A549 (cell line): ENCODE results near the gene RAD51B.

Experiments used
- CTCF ChIP-seq: fragments of >200 bp; sonication (Bioruptor Twin); formaldehyde crosslinking; IDR thresholded peaks from 3 replicates; pipeline ENCODE4 v1.5.1; 2016
- POLR2A ChIP-seq: IDR thresholded peaks from 2 replicates; pipeline ENCODE4 v1.6.1; 2012; ENCODE audit warnings: mild to moderate bottlenecking, low read length
- REST ChIP-seq: fragments of 200-600 bp; sonication (generic); IDR thresholded peaks from 2 replicates; pipeline ENCODE4 v1.6.1; 2016; ENCODE audit warnings: antibody characterized with exemption, mild to moderate bottlenecking, moderate library complexity
- RNF2 ChIP-seq: fragments of 200-600 bp; sonication (generic); IDR thresholded peaks from 2 replicates; pipeline ENCODE4 v1.6.1; 2016; ENCODE audit warnings: low read depth, mild to moderate bottlenecking, antibody characterized with exemption, moderate library complexity, borderline replicate concordance
- TP53 ChIP-seq: fragments of 250-450 bp; sonication (Bioruptor Pico); IDR thresholded peaks from 2 replicates; pipeline ENCODE4 v1.5.0; 2021; ENCODE audit warnings: mild to moderate bottlenecking, moderate library complexity
- USF2 ChIP-seq: fragments of 450-650 bp; IDR thresholded peaks from 2 replicates; pipeline ENCODE4 v1.6.1; 2014; ENCODE audit warnings: antibody characterized with exemption
- ZC3H11A ChIP-seq: fragments of 450-650 bp; IDR thresholded peaks from 2 replicates; pipeline ENCODE4 v1.6.1; 2014; ENCODE audit warnings: antibody characterized with exemption, mild to moderate bottlenecking

GRCh38 chr14:68084256-68084655 is 264.7 kb downstream of the RAD51B start:
- TF ChIP-seq TP53: no peak
- TF ChIP-seq CTCF: peak; percentile 34
- no peak for TF ChIP-seq RNF2
- TF ChIP-seq ZC3H11A: no peak
- TF ChIP-seq REST: no peak
- no peak for TF ChIP-seq USF2
- TF ChIP-seq POLR2A: no peak
